Cardiac fibroblast (primary cell): Measurements from ENCODE around the gene FRYL.
"Not testable (repeated sequence)": the region's sequence is repeated elsewhere in the genome, so short reads cannot be mapped to it uniquely, and the experiment has no call there.

Source experiments
- DNase-seq, 2 donors: peaks; one replicate each; pipeline versions ENCODE4 v3.0.0 to v3.0.0-alpha.2; 2010; ENCODE audit warnings: low read depth in 2 of 2
- H3K4me3 ChIP-seq, 2 donors: replicated peaks in 1 of 2; 1 replicate in 1 of 2; 2 replicates in 1 of 2; pipeline ENCODE4 v1.5.1; 2011; ENCODE audit warnings: low read depth in 2 of 2, low read length in 2 of 2, mild to moderate bottlenecking in 2 of 2, moderate library complexity in 1 of 2
- CTCF ChIP-seq: IDR thresholded peaks from one replicate; pipeline ENCODE4 v1.5.1; 2011; ENCODE audit warnings: low read depth, mild to moderate bottlenecking, low read length, inconsistent platforms

The FRYL gene

GRCh38 chr4:48761286-48761685, 18.8 kb downstream of the FRYL start:
- TF ChIP-seq CTCF, result no peak
- no peak for DNase-seq
- no peak overlapping the region for H3K4me3 ChIP-seq

- not testable (repeated sequence) for H3K4me3 ChIP-seq, DNase-seq
These were observed 21.4 kb downstream of the FRYL start for GRCh38 chr4:48758703-48759102.

GRCh38 chr4:48756689-48757220, 23.3 kb downstream of the FRYL start:
- no peak for TF ChIP-seq CTCF
- DNase-seq, result peak in 1 of 2 donors; percentile 39
- H3K4me3 ChIP-seq, result no peak overlapping the region

- no peak overlapping the region for H3K4me3 ChIP-seq
- no peak for TF ChIP-seq CTCF
- DNase-seq, result no peak
These were observed 24.8 kb downstream of the FRYL start for GRCh38 chr4:48755281-48755680.

- TF ChIP-seq CTCF, result no peak
- no peak overlapping the region for H3K4me3 ChIP-seq
- DNase-seq, result no peak
These were observed 26.9 kb downstream of the FRYL start for GRCh38 chr4:48753159-48753558.

GRCh38 chr4:48752726-48753125, 27.4 kb downstream of the FRYL start:
- no peak for TF ChIP-seq CTCF
- peak; percentile 15 to 44 for DNase-seq
- H3K4me3 ChIP-seq, result no peak overlapping the region

GRCh38 chr4:48752246-48752645, 27.8 kb downstream of the FRYL start:
- H3K4me3 ChIP-seq, result no peak overlapping the region
- no peak for TF ChIP-seq CTCF
- no peak for DNase-seq
